SK-N-SH (cell line): ENCODE results near the gene OR3A2.

Experiments used
- CTCF ChIP-seq: fragments of 200-600 bp; sonication (generic); IDR thresholded peaks from 2 replicates; pipeline ENCODE4 v1.6.1; 2017; ENCODE audit warnings: antibody characterized with exemption, mild to moderate bottlenecking, moderate library complexity
- EP300 ChIP-seq, 2 experiments: IDR thresholded peaks; 2 replicates each; pipeline versions ENCODE4 v1.4.0 to v1.6.1; 2012; ENCODE audit warnings: borderline replicate concordance in 1 of 2, low read depth in 1 of 2, low read length in 1 of 2
- EZH2phosphoT487 ChIP-seq: fragments of 200-600 bp; sonication (generic); IDR thresholded peaks from 2 replicates; pipeline ENCODE4 v1.6.1; 2017; ENCODE audit warnings: low read depth, mixed run types, mild to moderate bottlenecking, antibody characterized with exemption, moderate library complexity, borderline replicate concordance
- FOXJ3 ChIP-seq: sonication (generic); formaldehyde crosslinking; IDR thresholded peaks from 2 replicates; pipeline ENCODE4 v1.5.1; 2020; ENCODE audit warnings: mild to moderate bottlenecking, missing genetic modification reagents
- NRF1 ChIP-seq: IDR thresholded peaks from 2 replicates; pipeline ENCODE4 v1.6.1; 2012; ENCODE audit warnings: low read depth, mild to moderate bottlenecking, low read length
- REST ChIP-seq: IDR thresholded peaks from 2 replicates; pipeline ENCODE4 v1.6.1; 2012; ENCODE audit warnings: mild to moderate bottlenecking, low read depth, low read length, moderate library complexity
- SIN3A ChIP-seq: IDR thresholded peaks from 2 replicates; pipeline ENCODE4 v1.6.1; 2012; ENCODE audit warnings: low read depth, mild to moderate bottlenecking, low read length, moderate library complexity, borderline replicate concordance
- SMC3 ChIP-seq: IDR thresholded peaks from 2 replicates; pipeline ENCODE4 v1.6.1; 2012; ENCODE audit warnings: low read depth, low read length, improper control_type of control experiment
- USF1 ChIP-seq: IDR thresholded peaks from 2 replicates; pipeline ENCODE4 v1.4.0; 2012; ENCODE audit warnings: low read depth, borderline replicate concordance
- USF2 ChIP-seq: fragments of 150-350 bp; IDR thresholded peaks from 2 replicates; pipeline ENCODE4 v1.6.1; 2017; ENCODE audit warnings: antibody characterized with exemption, low read length, low read depth, borderline replicate concordance
- YY1 ChIP-seq: IDR thresholded peaks from 2 replicates; pipeline ENCODE4 v1.4.0; 2012; ENCODE audit warnings: low read depth, mild to moderate bottlenecking

- TF ChIP-seq EP300 (IDR thresholded peaks at IDR 0.05; ENCODE audit: borderline replicate concordance in 1 of 2, low read depth in 1 of 2, low read length in 1 of 2): no peak
- TF ChIP-seq SIN3A: no peak
- no peak; the same call in 1 of the 2 replicates for TF ChIP-seq CTCF
- TF ChIP-seq USF2: no peak
- TF ChIP-seq SMC3: no peak
- no peak for TF ChIP-seq FOXJ3 (CRISPR knock-in tag)
- TF ChIP-seq USF1: no peak
- no peak for TF ChIP-seq NRF1
- no peak for TF ChIP-seq EZH2phosphoT487
- TF ChIP-seq REST: no peak
- TF ChIP-seq YY1: no peak
Measured at GRCh38 chr17:3308603-3309002, 77.5 kb downstream of the OR3A2 start.
